Breast epithelium (tissue), 3 donors: ENCODE measurements around the gene FZD10.

Source experiments
- CTCF ChIP-seq, 3 donors: fragments of 450-650 bp; IDR thresholded peaks; one replicate each; pipeline ENCODE4 v1.5.1; 2016 to 2017; ENCODE audit warnings: antibody characterized with exemption in 3 of 3, mild to moderate bottlenecking in 3 of 3, moderate library complexity in 3 of 3
- POLR2A ChIP-seq: fragments of 450-650 bp; IDR thresholded peaks from one replicate; pipeline ENCODE4 v1.6.1; 2016; ENCODE audit warnings: antibody characterized with exemption, mild to moderate bottlenecking, moderate library complexity

GRCh38 chr12:130183585-130184370 lies 21.5 kb downstream of the FZD10 start:
- TF ChIP-seq CTCF (IDR thresholded peaks at IDR 0.05): no peak
- no peak for TF ChIP-seq POLR2A
